H9 (cell line): ENCODE measurements around the gene ELAPOR2. TPM values are rescaled to one million over a fixed set of nuclear protein-coding genes. Genes with fewer than 3 reads are reported as not detected.

ENCODE experiments used
- DNase-seq: peaks from one replicate; pipeline ENCODE4 v3.0.0-alpha.2; 2017
- H2AFZ ChIP-seq: one replicate; pipeline ENCODE4 v1.6.1; 2013; ENCODE audit warnings: mild to moderate bottlenecking, low read length, control low read depth, moderate library complexity
- H2AK5ac ChIP-seq: 2 replicates; pipeline ENCODE4 v1.6.1; 2013; ENCODE audit warnings: low read length, control low read depth, mixed read lengths; ENCODE audit not compliant: insufficient read length
- H2BK120ac ChIP-seq: one replicate; pipeline ENCODE4 v1.6.1; 2013; ENCODE audit warnings: low read depth, mild to moderate bottlenecking, low read length, control low read depth, inconsistent platforms; ENCODE audit not compliant: poor library complexity, severe bottlenecking
- H2BK12ac ChIP-seq: 2 replicates; pipeline ENCODE4 v1.6.1; 2013; ENCODE audit warnings: low read length, control low read depth, mixed read lengths, low read depth; ENCODE audit not compliant: insufficient read length
- H2BK15ac ChIP-seq: 2 replicates; pipeline ENCODE4 v1.6.1; 2013; ENCODE audit warnings: low read depth, low read length, control low read depth
- H2BK20ac ChIP-seq: one replicate; pipeline ENCODE4 v1.6.1; 2013; ENCODE audit warnings: low read depth, mild to moderate bottlenecking, low read length, control low read depth, inconsistent platforms; ENCODE audit not compliant: poor library complexity, severe bottlenecking
- H2BK5ac ChIP-seq: 2 replicates; pipeline ENCODE4 v1.6.1; 2013; ENCODE audit warnings: low read length, control low read depth, mixed read lengths; ENCODE audit not compliant: insufficient read length
- H3K14ac ChIP-seq: 2 replicates; pipeline ENCODE4 v1.6.1; 2013; ENCODE audit warnings: low read length, control low read depth; ENCODE audit not compliant: insufficient read depth
- H3K18ac ChIP-seq: 2 replicates; pipeline ENCODE4 v1.6.1; 2013; ENCODE audit warnings: low read depth, mild to moderate bottlenecking, mixed read lengths, low read length, control low read depth; ENCODE audit not compliant: insufficient read length
- H3K23ac ChIP-seq: 2 replicates; pipeline ENCODE4 v1.6.1; 2013; ENCODE audit warnings: low read length, control low read depth, mixed read lengths, low read depth; ENCODE audit not compliant: insufficient read length
- H3K23me2 ChIP-seq: 2 replicates; pipeline ENCODE4 v1.6.1; 2013; ENCODE audit warnings: low read depth, mild to moderate bottlenecking, mixed read lengths, low read length, control low read depth; ENCODE audit not compliant: insufficient read length, poor library complexity, severe bottlenecking
- H3K27ac ChIP-seq: 2 replicates; pipeline ENCODE4 v1.5.1; 2013; ENCODE audit warnings: low read length, control low read depth, mixed read lengths, low read depth; ENCODE audit not compliant: insufficient read length
- H3K27me3 ChIP-seq: 2 replicates; pipeline ENCODE4 v1.6.1; 2013; ENCODE audit warnings: low read length, control low read depth, inconsistent platforms; ENCODE audit not compliant: insufficient read depth
- H3K4ac ChIP-seq: 2 replicates; pipeline ENCODE4 v1.6.1; 2013; ENCODE audit warnings: low read depth, mild to moderate bottlenecking, control low read depth, inconsistent platforms, low read length, moderate library complexity
- H3K4me1 ChIP-seq: 2 replicates; pipeline ENCODE4 v1.6.1; 2013; ENCODE audit warnings: low read length, control low read depth, inconsistent platforms; ENCODE audit not compliant: insufficient read depth
- H3K4me2 ChIP-seq: 2 replicates; pipeline ENCODE4 v1.6.1; 2013; ENCODE audit warnings: low read length, control low read depth, mixed read lengths; ENCODE audit not compliant: insufficient read length, insufficient read depth
- H3K56ac ChIP-seq: 2 replicates; pipeline ENCODE4 v1.6.1; 2013; ENCODE audit warnings: low read depth, mild to moderate bottlenecking, mixed read lengths, low read length, control low read depth; ENCODE audit not compliant: insufficient read length
- H3K79me1 ChIP-seq: 2 replicates; pipeline ENCODE4 v1.6.1; 2013; ENCODE audit warnings: low read depth, mild to moderate bottlenecking, moderate library complexity, low read length, control low read depth, inconsistent platforms; ENCODE audit not compliant: insufficient read depth, poor library complexity, severe bottlenecking
- H3K79me2 ChIP-seq: 2 replicates; pipeline ENCODE4 v1.6.1; 2013; ENCODE audit warnings: low read length, control low read depth, inconsistent platforms; ENCODE audit not compliant: insufficient read depth
- H3K9ac ChIP-seq: 2 replicates; pipeline ENCODE4 v1.6.1; 2013; ENCODE audit warnings: low read length, control low read depth, mixed read lengths; ENCODE audit not compliant: insufficient read length; ENCODE audit errors: extremely low read depth
- H3K9me3 ChIP-seq: one replicate; pipeline ENCODE4 v1.6.1; 2013; ENCODE audit warnings: low read depth, low read length, inconsistent platforms; ENCODE audit not compliant: control insufficient read depth
- H3T11ph ChIP-seq: one replicate; pipeline ENCODE4 v1.6.1; 2013; ENCODE audit warnings: mild to moderate bottlenecking, low read length, control low read depth, inconsistent platforms
- H4K20me1 ChIP-seq: one replicate; pipeline ENCODE4 v1.6.1; 2013; ENCODE audit not compliant: control insufficient read depth, insufficient read length, insufficient read depth
- H4K5ac ChIP-seq: 2 replicates; pipeline ENCODE4 v1.6.1; 2013; ENCODE audit warnings: low read depth, mild to moderate bottlenecking, mixed read lengths, low read length, control low read depth; ENCODE audit not compliant: insufficient read length
- H4K8ac ChIP-seq: replicated peaks from 2 replicates; pipeline ENCODE4 v1.6.1; 2013; ENCODE audit warnings: low read length, control low read depth, mixed read lengths, low read depth; ENCODE audit not compliant: insufficient read length
- H4K91ac ChIP-seq: 2 replicates; pipeline ENCODE4 v1.6.1; 2013; ENCODE audit warnings: low read depth, mild to moderate bottlenecking, moderate library complexity, mixed read lengths, low read length, control low read depth; ENCODE audit not compliant: insufficient read length
- H3K27ac Mint-ChIP-seq, 3 experiments: 2 replicates in 2 of 3; 3 replicates in 1 of 3; pipeline ENCODE4 v1.8.0; 2020 to 2021; ENCODE audit warnings: mixed read lengths in 3 of 3, mild to moderate bottlenecking in 1 of 3, moderate library complexity in 1 of 3
- H3K27me3 Mint-ChIP-seq: 2 replicates; pipeline ENCODE4 v1.8.0; 2021; ENCODE audit warnings: low read depth, mild to moderate bottlenecking, moderate library complexity, mixed read lengths
- H3K36me3 Mint-ChIP-seq, 3 experiments: 2 replicates in 2 of 3; 3 replicates in 1 of 3; pipeline ENCODE4 v1.8.0; 2020 to 2021; ENCODE audit warnings: low read depth in 3 of 3, mixed read lengths in 3 of 3; ENCODE audit not compliant: insufficient read depth in 1 of 3
- H3K4me1 Mint-ChIP-seq, 2 experiments: 2 replicates each; pipeline ENCODE4 v1.8.0; 2020; ENCODE audit warnings: mixed read lengths in 2 of 2
- H3K4me3 Mint-ChIP-seq, 2 experiments: 2 replicates in 1 of 2; 3 replicates in 1 of 2; pipeline ENCODE4 v1.8.0; 2020 to 2021; ENCODE audit warnings: mild to moderate bottlenecking in 2 of 2, mixed read lengths in 2 of 2, moderate library complexity in 1 of 2
- H3K9me3 Mint-ChIP-seq, 2 experiments: 2 replicates in 1 of 2; 3 replicates in 1 of 2; pipeline ENCODE4 v1.8.0; 2020; ENCODE audit warnings: mild to moderate bottlenecking in 2 of 2, mixed read lengths in 2 of 2, moderate library complexity in 1 of 2
- CTCF ChIP-seq: fragments of 200-600 bp; sonication (generic); conservative IDR thresholded peaks from 3 replicates; pipeline ENCODE4 v1.8.0; 2021; ENCODE audit warnings: antibody characterized with exemption, mild to moderate bottlenecking
- WGBS: extraction: QIAGEN DNeasy Blood & Tissue Kit; methylation state at CpG from one replicate; pipeline ENCODE4 v1.1.7; 2013; ENCODE audit warnings: missing lambda C conversion rate, low lambda C conversion rate, mixed read lengths; ENCODE audit not compliant: insufficient read length; ENCODE audit errors: extremely low coverage; 5-methylcytosine and 5-hydroxymethylcytosine counted together
- total RNA-seq: library from RNA; stranded (reverse); gene quantifications from 2 replicates; pipeline ENCODE4 v1.2.1, GENCODE V29; 2021

The ELAPOR2 gene
- total RNA-seq, 1 experiment from 2014 or later, result 36.8 TPM

GRCh38 chr7:87075671-87076404, 16.4 kb upstream of the ELAPOR2 start:
- no CpG with 5 or more reads among the region's 2 CpGs for WGBS

More at GRCh38 chr7:87075671-87076404, 16.4 kb upstream of the ELAPOR2 start:
- Mint-ChIP-seq H3K9me3 (no peaks in the 10 kb centered on the region), H3K27ac (no peak overlapping the region), H3K4me1 (0 out of 4 replicates have a peak, but pooled peaks cover 0 to 2% of the 10 kb centered on the region in 2 experiments), H3K27me3 (no peaks in the 10 kb centered on the region; the same call in 1 of the 2 replicates), H3K4me3 (no peak overlapping the region), H3K36me3 (no peaks in the 10 kb centered on the region)
- Histone ChIP-seq H4K20me1 (no peaks in the 10 kb centered on the region), H3K23me2 (no peaks in the 10 kb centered on the region), H2BK120ac (no peak overlapping the region), H4K8ac (no peak overlapping the region), H2AFZ (no peak overlapping the region), H3K79me2 (no peaks in the 10 kb centered on the region), H2BK15ac (no peak overlapping the region), H4K5ac (no peak overlapping the region), H3K18ac (no peak overlapping the region), H3T11ph (no peak overlapping the region), H3K4me1 (no peaks in the 10 kb centered on the region), H3K9ac (no peak overlapping the region), H3K4me2 (no peak overlapping the region), H3K27me3 (no peaks in the 10 kb centered on the region), H3K9me3 (no peaks in the 10 kb centered on the region), H3K14ac (no peak overlapping the region), H3K4ac (no peak overlapping the region), H2BK5ac (no peak overlapping the region), H3K23ac (no peak overlapping the region), H4K91ac (no peak overlapping the region), H3K56ac (no peak overlapping the region), H2AK5ac (no peak overlapping the region), H2BK12ac (no peak overlapping the region), H3K27ac (no peak overlapping the region), H2BK20ac (no peak overlapping the region), H3K79me1 (no peaks in the 10 kb centered on the region)
- no peak for TF ChIP-seq CTCF
- no peak for DNase-seq
